HG02763 (cell line): ENCODE data around the gene PGBD1.

Experiments used
- ATAC-seq: cut with Tn5 transposase; IDR thresholded peaks from one replicate; pipeline ENCODE4 v1.9.1; 2021; ENCODE audit warnings: mild to moderate bottlenecking, moderate library complexity; ENCODE audit not compliant: unreplicated experiment

Gene PGBD1

DNA sequence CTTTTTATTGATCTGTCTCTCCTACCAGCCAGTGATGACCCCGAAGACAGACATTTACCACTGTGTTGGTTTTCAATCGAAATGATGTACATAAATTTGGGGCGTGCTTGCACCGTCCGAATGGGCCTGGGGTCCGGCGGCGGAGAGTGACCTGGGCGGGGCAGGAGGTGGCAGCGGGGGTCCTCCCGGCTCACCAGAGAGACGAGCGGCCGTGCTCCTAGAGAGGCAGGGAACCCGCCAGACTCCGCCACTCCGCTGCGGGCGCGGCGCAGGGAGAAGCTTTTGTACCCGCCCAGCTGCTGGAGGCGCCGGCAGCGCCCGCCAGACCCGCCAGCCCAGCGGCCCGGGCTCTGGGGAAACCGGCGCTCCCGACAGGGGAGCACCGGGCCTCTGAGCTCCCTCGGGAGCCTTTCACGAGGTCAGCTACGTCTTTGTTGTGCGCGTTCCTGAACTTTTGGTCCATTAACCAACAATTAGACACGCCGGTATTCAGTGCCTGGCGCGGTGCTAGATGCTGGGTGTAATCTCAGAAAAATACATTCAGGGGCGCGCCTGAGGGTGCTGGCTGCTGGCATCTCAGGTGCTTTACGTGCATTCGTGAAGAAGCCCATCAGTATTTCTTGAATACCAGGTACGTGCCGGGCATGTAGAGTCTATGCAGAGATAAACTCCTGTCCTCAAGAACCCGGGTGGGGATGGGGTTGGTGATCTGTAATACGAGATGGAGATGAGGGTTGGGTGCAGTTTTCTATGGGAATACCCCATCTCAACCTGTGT is at the start of gene PGBD1:
PGBD1 (plus strand) TSS at position 285 of the 777 bp plus-strand sequence. CDS start 2,242 bp downstream, outside the sequence.
- ATAC-seq: peak; percentile 90

- no peak for ATAC-seq
These were observed 48.6 kb upstream of the PGBD1 start for GRCh38 chr6:28232785-28233184.

GRCh38 chr6:28235912-28236452 is 45.4 kb upstream of the PGBD1 start:
- ATAC-seq: no peak

GRCh38 chr6:28239636-28240035 is 41.7 kb upstream of the PGBD1 start:
- no peak for ATAC-seq

- ATAC-seq: no peak
These were observed 40.9 kb upstream of the PGBD1 start for GRCh38 chr6:28240471-28240870.

GRCh38 chr6:28243946-28244345 is 37.4 kb upstream of the PGBD1 start:
- ATAC-seq: no peak

- ATAC-seq: no peak
These were observed 36.0 kb upstream of the PGBD1 start for GRCh38 chr6:28245206-28245941.

DNA sequence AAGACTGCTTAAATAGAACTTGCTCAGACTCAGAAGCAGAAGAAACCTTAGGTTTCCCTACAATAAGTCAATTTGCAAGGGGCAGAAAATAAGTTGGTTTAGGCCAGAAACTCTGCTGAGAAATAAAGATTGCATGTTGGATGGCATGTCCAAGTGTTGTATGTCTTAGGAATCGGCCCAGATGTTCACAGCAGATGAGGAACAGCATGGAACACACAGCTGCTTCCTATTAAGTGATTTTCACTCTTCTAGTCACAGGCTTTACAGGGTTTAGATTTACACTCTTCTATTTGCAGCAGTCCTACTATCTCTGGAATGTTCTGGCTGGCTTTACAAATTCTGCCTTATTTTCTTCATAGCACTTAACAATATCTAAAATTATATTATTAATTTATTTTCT is 32.5 kb upstream of the PGBD1 start:
- no peak for ATAC-seq

DNA sequence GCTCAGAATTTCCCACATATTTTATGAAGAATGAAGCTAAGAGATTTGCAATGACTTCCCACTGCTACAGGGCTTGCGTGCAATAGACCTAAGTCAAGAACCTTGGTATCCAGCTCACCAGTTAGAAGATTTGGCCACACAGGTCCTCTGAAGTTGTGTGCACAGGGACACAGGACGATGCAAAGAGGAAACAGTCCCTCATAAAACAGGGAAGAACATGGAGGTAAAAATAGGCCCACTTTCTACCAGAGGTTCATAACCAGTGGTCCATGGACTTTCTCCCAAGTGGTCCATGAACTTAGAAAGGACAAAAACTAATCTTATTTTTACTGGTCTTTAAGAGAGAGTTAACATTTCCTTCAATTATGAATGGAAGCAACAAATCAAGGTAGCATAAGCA is 30.6 kb upstream of the PGBD1 start:
- ATAC-seq: no peak

- ATAC-seq: peak; percentile 16
These were observed 29.7 kb upstream of the PGBD1 start for GRCh38 chr6:28251661-28252008.

- ATAC-seq: peak; percentile 81
These were observed 29.1 kb upstream of the PGBD1 start, which contains the start of gene ZKSCAN4 for GRCh38 chr6:28252009-28252975. TSS of gene ZKSCAN4 (minus strand) at chr6:28252269. CDS start at chr6:28251980, 289 bp downstream.

DNA sequence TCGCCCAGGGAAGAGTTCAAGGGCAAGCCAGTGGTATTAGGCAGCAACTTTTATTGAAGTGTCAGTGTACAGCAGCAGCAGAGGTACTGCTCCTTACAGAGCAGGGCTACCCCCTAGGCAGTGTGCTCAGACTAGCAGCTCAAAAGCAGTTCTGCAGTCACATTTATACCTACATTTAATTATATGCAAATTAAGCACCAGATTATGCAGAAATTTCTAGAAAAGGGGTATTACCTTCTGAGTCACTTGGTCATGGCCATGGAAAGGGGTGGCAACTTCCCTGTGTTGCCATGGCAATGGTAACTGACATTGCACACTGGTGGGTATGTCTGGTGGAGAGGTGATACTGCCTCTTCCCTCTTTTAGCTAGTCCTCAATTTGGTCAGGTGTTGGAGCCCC is 27.3 kb upstream of the PGBD1 start:
- ATAC-seq: no peak

GRCh38 chr6:28257042-28257441 is 24.3 kb upstream of the PGBD1 start:
- ATAC-seq: no peak

DNA sequence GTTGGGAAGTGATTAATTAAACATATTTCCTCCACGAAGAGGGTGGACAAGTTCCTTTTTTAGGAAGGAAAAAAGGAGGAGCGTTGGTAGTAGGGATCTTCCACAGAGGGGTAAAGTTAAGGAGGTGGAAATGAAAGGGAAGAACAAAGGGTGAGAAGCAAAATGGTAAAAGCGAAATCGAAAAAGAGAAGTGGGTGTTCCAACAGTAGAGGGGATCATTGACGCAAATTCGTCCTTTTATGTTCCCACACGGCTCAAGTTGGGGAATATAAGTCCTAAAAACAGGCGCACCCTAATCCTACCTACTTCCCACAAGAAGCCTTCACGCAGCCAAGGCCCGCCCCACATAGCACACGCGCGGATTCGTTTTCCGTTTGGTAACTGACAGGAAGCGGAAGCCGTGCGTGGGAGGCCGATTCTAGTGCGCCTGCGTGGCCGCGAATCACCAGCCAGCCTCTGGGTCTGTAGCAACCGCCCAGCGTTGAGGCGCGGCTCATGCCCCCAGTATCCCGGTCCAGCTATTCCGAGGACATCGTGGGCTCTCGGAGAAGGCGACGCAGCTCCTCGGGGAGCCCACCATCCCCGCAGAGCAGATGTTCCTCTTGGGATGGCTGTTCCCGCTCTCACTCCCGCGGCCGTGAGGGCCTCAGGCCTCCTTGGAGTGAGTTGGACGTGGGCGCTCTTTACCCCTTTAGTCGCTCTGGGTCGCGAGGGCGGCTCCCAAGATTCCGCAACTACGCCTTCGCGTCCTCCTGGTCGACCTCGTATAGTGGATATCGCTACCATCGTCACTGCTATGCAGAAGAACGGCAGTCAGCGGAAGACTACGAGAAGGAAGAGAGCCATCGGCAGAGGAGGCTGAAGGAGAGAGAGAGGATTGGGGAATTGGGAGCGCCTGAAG is 22.2 kb upstream of the PGBD1 start, which contains the start of gene NKAPL:
NKAPL (plus strand) TSS at position 421 of the 901 bp plus-strand sequence; CDS start at position 496, 75 bp downstream.
- no peak for ATAC-seq

- ATAC-seq: no peak
These were observed 17.4 kb upstream of the PGBD1 start for GRCh38 chr6:28263922-28264321.

- no peak for ATAC-seq
These were observed 16.5 kb upstream of the PGBD1 start for GRCh38 chr6:28264834-28265401.

- ATAC-seq: no peak
These were observed 14.8 kb upstream of the PGBD1 start for GRCh38 chr6:28266563-28266961.

GRCh38 chr6:28266962-28267694 is 14.2 kb upstream of the PGBD1 start, which contains the start of gene ZSCAN26:
TSS of gene ZSCAN26 (plus strand) at chr6:28267143. CDS start at chr6:28271920, 4,777 bp downstream.
- ATAC-seq: peak; percentile 82

DNA sequence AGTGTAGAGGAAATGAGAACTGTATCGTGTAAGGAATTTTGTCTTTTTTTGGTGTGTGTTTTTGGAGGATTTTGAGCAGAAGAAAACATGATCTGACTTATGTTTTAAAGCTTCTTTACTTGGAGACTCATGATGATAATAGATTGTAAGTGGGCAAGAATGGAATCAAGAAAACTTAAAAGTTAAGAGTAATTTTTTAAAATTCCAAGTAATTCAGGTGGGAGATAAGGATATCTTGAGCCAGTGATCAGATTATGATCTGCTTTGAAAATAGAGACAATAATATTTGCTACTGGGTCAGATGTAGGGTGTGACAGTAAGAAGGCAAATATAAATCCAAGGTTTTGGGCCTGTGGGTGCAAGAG is 13.7 kb upstream of the PGBD1 start:
- ATAC-seq: no peak
